Stimulated activated CD4-positive, alpha-beta T cell treated with anti-CD3 and anti-CD28 coated beads, Interleukin-1b, Interleukin-23, amount 100 ng/mL, for 24 hours (primary cell): ENCODE data around the gene WAC.

Experiments
- DNase-seq, 4 experiments: peaks; one replicate each; pipeline ENCODE4 v3.0.0-alpha.2; 2020; ENCODE audit warnings: low read depth in 4 of 4, low spot score in 1 of 4

Gene WAC

DNA sequence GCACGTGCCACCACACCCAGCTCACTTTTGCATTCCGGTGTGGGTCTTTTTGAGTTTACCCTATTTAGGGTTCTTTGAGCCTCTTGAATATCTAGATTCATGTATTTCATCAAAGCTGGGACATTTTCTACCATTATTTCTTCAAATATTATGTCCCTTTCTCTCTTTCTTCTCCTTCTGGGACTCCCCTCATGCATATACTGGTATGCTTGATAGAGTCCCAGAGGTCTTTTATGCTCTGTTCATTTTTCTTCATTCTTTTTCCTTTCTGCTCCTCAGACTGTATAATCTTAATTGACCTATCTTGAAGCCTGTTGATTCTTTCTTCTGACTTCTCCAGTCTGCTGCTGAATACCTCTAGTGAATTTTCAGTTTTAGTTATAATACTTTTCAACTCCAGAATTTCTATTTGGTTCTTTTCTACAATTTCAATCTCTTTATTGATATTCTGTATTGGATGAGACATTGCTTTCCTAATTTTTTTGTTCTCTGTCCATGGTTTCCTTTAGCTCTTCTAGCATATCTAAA, 9.1 kb upstream of the WAC start:
- DNase-seq, result no peak

DNA sequence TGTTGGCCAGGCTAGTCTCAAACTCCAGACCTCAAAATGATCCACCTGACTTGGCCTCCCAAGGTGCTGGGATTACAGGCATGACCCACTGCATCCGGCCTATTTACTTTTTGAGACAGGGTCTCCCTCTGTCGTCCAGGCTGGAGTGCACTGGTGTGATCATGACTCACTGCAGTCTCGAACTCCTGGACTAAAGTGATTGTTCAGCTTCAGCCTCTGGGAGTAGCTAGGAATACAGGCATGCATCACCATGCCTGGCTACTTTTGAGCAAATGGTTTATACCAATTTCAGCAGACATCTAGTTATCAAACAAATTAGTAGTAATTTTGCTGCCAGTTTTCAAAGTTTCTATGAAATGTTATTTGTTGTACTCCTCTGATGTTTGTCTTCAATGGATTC, 2.2 kb upstream of the WAC start:
- DNase-seq, result no peak

DNA sequence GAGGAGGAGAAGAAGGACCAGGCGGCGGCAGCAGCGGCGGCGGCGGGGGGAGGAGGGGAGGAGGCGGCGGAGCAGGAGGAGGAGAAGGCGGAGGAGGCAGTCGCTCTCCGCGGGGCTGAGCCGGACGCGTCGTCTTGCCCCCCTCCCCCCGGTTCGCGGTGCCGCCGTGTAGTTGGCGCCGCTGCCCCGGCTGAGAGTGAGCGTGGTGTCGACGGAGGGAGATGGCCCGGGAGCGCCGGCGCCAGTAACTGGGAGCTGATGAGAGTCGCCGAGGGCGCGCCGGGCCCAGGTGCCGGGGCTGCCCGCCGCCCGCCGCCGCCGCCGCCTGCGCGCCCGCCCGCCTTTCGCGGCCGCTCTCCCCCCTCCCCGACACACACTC, 257 bp downstream of the WAC start:
- DNase-seq, result no peak

DNA sequence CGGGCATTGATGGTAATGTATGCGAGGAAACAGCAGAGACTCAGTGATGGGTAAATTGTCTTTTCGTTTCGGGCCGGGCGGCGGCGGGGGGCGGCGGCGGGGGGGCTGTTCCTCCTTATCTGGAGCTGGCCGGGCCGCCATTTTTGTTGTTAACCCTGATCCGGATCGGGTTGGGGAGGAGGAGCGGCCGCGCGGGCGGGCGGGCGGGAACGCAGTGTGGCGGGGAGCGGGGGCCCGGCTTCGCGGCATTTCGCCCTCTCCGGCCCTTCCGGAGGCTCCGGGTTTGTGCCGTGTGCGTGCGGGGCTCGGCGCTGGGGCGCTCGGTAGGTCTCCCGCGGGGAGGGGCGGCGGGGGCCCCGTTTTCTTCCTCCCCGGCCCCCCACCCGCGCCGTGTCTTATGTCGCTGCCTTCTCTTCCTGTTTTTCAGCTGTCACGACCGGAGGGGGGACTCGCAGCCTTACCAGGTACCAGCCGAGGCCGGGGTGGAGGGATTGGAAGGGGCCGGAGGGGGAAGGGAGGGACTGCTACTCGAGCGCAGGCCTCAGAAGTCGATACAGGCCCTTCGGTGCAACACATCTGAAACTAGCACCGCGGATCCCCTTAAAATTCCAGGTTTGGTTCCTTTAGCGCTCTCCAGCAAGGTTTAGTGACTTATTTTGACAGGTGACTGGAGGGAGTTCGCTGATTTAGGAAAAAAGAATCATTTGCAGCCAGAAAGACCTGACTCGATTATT, 820 bp downstream of the WAC start:
- peak; percentile 36 to 47 (median 46) for DNase-seq

DNA sequence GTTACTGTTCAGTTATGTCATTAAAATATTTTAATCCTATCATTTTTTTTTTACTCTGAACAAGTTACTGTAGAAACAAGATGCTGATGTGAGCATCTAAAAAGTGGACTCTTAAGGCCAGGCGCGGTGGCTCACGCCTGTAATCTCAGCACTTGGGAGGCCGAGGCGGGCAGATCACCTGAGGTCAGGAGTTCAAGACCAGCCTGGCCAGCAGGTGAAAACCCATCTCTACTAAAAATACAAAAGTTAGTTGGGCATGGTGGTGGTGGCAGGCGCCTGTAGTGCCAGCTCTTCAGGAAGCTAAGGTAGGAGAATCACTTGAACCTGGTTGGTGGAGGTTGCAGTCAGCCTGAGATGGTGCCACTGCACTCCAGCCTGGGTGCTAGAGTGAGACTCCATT, 2.9 kb downstream of the WAC start:
- no peak for DNase-seq

DNA sequence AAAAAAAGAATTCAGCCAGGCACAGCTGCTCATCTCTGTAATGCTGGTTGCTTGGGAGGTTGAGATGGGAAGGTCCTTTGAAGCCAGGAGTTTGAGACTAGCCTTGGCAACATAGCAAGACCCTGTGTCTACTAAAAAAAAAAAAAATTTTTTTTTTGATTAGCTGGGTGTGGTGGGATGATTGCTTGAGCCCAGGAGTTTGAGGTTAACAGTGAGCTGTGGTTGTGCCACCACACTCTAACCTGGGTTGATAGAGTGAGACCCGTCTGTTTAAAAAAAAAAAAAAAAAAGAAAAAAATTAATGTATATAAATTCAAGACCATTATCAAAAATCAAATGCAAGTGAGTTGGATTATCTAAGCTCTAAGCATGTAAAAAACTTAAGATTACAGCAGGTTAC, 5.7 kb downstream of the WAC start:
- DNase-seq, result no peak

DNA sequence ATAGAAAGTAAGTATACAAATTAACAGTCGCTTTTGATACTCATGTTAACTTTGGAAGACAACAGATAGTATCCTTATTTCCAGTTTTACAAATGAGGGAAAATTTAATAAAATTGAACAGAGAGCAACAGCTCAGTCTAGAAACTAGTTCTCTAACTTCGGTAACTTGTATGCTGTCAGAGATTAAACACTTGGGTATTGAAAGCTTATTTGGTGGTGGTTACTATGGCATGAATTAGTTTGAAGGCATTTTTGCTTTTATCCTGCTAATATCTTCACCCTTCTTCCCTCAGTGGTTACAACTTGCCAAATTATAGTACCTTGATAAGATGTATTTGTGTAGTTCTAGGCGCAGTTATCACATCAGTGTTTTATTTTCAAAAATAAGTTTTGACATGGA, 7.2 kb downstream of the WAC start:
- no peak for DNase-seq

DNA sequence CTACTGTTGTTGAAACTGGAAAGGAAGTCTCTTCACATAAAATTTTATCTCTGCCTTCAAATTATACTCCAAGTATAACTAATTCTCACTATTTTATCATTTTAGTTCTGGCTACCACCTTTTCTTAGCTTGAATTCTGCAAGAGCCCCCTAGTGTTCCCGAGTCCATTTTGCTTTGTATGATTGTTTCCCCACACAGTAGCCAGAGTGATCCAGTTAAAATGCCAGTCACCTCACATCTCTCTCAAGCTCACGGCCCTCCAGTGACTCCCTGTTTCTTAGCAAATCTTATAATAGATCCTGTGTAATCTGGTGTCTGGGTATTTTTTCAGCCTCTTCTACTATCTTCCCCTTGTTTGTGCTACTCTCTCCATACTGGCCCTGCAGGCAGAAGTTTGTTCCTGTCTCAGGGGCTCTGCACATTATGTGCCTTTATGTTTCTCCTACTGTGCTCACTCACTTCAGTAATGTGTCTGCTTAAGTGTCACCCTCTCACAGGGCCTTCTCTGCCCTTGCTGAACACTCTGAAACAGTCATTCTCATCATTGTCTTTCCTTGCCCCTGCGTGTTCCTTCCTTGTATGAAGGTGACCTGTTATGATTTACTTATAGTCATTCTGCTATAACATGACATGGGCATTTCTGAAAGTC, 8.9 kb downstream of the WAC start:
- DNase-seq, result no peak

DNA sequence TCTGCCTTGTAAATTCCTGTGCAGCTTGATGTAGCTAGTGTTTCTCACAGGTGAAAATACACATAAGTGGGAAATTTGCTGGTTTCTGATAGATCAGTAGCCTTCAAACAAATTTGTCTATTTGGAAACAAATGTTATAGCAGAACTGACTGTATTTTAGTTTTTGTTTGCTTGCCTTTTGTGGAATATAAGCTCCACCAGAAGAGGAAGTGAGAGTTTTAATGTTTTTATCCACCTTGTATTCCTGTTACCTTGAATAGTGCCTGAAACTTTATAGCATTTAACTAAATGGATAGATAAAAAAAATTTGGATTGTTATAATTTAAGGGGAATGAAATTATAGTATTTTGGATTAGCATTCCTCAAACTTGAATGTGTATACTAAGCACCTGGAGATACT, 9.8 kb downstream of the WAC start:
- DNase-seq, result no peak

DNA sequence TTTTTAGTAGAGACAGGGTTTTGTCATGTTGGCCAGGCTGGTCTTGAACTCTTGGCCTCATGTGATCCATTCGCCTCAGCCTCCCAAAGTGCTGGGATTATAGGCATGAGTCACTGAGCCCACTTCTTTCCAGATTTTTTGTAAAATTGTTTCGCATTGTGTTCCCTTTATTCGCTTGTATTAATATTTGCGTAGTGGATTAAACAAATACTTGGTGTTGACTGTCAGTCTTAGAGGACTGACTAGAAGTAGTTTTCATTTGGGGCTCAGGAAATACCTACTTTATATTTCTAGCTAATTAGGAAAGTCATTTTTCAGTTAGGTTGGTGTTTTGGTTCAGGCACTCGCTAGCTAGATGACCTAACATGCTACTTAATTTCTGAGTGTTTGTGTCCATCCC, 11.1 kb downstream of the WAC start:
- no peak for DNase-seq

DNA sequence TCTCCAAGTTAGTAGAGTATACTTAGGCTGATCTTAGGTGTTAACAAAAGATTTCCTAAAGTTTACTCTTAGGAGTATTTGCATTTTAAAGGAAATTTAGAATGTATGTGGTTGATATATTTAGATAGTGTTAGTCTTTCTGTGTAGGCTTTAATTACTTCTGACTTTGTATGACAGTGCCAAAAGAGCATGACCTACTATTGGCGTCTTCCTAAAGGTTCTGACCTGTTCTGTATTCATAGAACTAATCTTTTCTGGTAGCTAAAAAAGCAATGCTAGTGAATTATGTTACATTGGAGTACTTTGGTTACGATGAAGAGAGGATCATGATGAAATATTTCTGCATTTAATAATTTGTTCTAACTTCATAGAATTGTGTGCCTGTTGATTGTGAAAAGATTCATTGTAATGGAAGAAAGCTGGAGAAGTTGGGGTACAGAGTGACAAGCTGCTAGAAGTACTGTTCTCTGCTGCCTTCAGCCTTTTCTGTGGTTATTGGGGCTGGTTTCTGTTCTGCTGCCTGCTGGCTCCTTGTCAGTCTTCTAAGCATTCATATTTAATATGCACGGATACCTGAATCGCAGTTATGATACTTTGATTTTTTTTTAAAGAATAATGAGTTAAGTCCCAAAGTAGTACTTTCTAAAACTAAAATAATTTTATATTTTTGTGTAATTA, 13.2 kb downstream of the WAC start:
- no peak for DNase-seq

DNA sequence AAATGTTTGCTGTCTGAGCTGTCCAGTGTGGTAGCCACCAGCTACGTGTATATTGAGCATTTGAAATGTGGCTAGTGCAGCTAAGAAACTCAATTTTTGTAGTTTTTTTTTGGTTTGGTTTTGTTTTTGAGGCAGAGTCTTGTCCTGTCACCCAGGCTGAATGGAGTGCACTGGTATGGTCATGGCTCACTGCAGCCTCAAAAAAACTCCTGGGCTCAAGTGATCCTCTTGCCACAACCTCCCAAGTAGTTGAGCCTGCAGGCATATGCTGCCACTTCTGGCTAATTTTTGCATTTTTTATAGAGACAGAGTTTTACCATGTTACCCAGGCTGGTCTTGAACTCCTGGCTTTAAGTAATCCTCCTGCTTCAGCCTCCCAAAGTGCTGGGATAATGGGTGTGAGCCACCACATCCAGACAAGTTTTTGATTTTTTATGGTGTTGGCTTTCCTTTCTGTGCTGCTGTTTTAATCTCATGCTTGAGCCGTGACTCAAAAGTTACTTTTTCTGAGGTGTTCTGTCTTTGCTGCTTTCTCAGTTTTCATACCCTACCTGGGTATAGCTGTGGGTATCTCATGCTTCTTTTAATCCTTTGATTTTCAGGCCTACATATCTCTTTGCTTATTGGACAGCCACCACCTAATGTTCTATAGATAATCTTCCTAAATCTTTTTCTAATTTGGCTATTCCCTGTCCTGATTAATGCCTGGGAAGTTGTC, 16.0 kb downstream of the WAC start:
- no peak for DNase-seq

DNA sequence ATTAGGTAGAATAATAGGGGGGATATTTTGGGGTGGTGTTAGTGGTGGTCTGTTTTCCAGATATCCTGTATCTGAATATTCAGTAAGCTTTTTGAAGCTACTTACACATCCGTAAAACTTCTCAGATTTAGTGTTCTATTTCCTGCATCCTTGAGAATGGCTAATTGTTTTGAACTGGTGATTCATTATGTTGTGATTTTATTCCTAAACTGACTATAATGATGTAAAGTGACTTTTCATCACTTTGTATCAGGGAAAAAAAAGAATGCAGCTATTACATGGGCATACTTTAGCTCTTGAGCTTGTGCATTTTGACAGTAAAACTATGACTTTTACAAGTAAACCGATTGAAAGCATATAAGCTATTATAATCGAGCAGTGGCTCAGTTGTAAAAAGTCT, 18.2 kb downstream of the WAC start:
- DNase-seq, result no peak

DNA sequence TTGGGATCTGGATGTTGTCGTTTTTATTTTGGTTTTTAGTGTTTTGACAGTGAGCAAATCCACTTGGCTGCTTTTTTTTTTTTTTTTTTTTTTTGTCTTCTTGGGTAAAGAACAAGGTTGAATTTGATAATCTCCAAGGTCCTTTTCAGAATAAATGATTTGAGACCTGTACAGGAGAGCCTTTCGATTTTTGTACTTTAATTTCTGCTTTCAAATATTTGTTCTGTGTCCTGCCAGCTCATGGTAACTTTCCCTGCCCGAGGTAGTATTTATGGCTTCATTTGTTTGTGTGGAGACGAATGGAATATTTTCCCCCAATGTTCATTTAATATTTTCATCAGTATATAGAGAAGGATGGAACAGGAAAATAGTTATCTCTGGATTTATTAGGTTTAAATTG, 19.9 kb downstream of the WAC start:
- no peak for DNase-seq

DNA sequence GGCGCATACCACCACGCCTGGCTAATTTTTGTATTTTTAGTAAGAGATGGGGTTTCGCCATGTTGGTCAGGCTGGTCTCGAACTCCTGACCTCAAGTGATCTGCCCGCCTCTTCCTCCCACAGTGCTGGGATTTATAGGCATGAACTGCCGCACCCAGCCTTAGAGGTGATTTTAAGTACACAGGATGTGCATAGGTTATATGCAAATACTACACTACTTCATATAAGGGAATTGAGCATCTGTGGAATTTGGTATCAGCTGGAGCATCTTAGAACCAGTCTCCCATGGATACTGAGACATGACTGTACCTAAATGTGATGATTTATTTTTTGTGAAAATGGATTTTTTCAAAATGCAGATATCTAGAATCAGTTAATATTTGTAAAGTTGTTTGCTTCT, 21.1 kb downstream of the WAC start:
- DNase-seq, result no peak

DNA sequence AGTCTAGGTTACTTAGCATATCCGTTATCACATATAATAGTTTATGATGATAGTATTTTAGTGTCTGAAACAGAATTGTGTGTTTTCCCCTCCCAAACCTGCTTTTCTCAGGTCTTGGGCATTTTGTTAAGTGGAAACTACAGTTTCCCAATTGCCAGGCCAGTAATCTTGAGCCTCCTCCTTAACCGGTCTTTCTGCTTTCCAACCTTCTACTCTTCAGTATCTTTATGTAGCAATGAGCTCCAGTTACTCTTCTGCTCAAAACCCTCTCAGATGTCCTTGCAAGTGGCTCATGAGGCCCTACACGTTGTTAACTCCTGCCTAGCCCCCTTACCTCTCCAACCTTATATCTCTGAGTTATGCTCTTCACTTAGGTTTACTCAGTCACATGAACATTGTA, 22.0 kb downstream of the WAC start:
- no peak for DNase-seq

DNA sequence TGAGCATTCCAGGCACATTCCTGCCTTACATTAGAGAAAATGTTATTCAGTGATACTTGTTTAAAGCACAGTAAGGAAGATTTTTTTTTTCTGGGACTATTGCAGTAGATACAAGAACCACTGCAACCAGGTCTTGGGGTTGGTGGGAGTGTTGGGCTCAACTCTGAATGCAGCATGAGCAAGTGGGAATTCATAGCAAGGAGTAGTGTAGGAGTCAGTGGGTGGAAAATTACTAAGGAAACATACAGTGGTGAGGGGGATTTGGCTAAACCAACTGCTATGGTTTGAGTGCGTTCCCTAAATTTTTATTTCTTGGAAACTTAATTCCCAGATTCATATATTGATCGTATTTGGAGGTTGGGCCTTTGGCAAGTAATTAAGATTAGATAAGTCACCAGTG, 22.4 kb downstream of the WAC start:
- no peak for DNase-seq

DNA sequence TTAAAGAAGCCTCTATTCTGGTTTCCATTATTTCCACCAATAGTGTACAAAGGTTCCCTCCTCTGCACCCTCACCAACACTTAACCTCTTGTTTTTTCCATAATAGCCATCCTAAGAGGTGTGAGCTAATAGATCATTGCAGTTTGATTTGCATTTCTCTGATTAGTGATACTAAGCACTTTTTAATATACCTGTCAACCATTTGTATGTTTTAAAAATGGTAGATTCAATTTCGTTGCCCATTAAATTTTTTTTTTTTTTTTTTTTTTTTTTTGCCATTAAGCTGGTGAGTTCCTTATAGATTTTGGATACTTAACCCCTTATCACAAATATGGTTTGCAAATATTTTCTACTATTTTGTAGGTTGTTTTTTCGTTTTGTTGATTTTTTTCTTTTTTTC, 23.2 kb downstream of the WAC start:
- no peak for DNase-seq

DNA sequence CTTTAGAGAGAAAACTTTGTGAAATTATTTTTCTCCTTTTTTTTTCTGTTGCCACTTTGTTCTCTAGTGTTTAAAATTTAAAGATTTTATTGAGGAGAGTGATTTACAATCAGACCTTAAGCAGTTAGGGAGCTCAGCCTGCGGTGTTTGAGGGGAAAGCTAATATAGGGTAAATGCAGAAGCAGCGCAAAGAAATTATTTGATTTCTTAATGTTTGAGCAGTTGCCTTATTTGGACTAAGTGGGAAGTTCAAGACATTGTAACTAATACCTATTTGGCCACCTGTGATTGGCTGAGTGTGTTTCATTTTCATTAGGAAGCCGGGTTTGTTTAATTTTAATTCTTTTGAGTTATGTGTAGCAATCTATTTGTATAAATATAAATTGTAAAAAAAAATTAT, 25.3 kb downstream of the WAC start:
- no peak for DNase-seq

DNA sequence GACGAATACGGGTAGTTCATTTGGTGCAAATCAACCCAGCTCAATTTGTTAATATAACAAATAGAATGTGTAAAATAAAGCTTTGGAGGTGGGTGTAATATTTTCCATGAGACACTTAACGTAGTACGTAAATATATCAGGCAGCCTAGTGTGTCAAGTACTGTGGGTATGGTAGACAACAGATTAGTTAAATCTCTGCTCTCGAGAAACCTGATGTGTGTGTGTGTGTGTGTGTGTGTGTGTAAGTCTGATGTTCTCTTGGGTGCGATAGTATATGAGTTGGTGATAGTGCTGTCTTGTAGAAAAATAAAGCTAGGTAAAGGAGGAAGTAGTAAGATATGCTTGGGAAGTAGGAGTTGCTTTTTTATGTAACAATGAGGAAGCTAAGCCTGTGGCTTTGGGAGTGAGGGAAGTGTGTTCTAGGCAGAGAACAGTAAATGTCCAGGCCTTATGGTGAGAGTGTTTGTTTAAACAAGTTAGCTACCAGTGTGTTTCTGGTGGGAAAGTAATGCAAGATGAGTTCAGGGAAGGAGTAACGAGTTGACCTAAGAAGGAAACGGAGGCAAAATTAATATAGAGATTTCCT, 26.1 kb downstream of the WAC start:
- no peak for DNase-seq

DNA sequence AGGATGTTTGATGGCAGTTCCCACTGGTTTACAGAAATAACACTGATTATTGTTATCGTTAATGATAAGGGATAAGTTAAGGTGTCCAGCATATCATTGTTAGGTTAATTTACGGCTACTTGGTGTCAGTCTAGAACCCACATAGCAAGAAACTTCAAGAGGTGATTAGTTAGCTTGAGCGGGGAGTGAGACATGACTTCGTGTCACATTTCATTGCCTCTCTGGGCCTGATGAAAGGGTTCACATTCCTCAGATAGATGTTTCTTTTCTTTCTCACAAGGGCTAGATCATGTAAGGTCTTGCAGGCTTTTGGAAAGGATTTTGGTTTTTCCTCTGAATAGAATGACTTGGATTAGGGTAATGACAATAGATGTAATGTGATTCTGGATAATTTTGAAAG, 26.7 kb downstream of the WAC start:
- no peak for DNase-seq
